ENCODE measurements around the gene NT5C3A.

Gene NT5C3A

GRCh38 chr7:33073243-33073642, 10.7 kb upstream of the NT5C3A start:
- no peak for DNase-seq

DNA sequence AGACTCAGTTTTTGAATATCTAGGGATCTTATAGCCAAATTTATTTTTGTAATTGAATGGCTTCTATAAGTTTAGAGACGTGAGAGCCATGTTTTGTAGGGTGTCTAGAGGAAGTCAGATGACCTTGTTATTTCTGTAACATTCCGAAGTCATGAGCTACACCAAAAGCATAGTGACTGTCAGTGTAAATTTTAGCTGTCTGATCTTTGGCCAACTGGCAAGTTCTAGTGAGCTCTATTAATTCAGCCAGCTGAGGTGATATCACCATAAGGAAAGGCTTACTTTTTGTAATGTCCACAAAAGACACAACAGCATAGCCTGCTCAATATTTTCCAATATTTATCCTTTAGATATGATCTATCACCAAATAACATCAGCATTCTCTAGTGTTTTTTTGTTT, 9.9 kb upstream of the NT5C3A start:
- no peak for DNase-seq

- no peak for DNase-seq
These were observed 8.3 kb upstream of the NT5C3A start for GRCh38 chr7:33070831-33071230.

DNA sequence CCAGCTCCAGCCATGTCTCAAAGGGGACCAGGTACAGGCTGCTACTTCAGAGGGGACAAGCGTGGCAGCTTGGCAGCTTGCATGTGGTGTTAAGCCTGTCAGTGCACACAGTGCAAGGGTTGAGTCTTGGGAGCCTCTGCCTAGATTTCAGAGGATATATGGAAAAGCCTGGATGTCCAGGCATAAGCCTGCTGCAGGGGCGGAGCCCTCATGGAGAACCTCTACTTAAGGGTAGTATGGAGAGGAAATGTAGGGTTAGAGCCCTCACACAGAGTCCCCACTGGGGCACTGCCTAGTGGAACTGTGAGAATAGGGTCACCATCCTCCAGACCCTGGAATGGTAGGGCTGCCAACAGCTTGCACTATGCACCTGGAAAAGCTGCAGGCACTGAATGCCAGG, 7.7 kb upstream of the NT5C3A start:
- no peak for DNase-seq

- DNase-seq, result no peak
These were observed 5.3 kb upstream of the NT5C3A start for GRCh38 chr7:33067921-33068320.

DNA sequence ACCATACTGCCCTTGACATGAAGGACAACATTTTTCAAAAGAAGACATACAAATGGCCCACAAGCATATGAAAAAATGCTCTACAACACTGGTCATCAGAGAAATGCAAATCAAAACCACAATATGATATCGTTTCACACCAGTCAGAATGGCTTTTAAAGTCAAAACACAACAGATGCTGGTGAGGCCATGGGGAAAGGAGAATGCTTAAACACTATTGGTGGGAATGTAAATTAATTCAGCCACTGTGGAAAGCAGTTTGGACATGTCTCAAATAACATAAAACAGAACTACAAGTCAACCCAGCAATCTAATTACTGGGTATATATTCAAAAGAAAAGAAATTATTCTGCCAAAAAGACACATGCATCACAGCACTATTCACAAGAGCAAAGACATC, 4.2 kb upstream of the NT5C3A start:
- DNase-seq, result no peak

GRCh38 chr7:33065981-33066380, 3.4 kb upstream of the NT5C3A start:
- DNase-seq, result no peak

GRCh38 chr7:33062782-33063443, 337 bp upstream of the NT5C3A start:
- DNase-seq, result peak; percentile 97

- no peak for DNase-seq
These were observed 1.2 kb downstream of the NT5C3A start for GRCh38 chr7:33061282-33061937.

- DNase-seq, result no peak
These were observed 2.9 kb downstream of the NT5C3A start for GRCh38 chr7:33059635-33060034.

GRCh38 chr7:33055158-33055557, 7.4 kb downstream of the NT5C3A start:
- no peak for DNase-seq

DNA sequence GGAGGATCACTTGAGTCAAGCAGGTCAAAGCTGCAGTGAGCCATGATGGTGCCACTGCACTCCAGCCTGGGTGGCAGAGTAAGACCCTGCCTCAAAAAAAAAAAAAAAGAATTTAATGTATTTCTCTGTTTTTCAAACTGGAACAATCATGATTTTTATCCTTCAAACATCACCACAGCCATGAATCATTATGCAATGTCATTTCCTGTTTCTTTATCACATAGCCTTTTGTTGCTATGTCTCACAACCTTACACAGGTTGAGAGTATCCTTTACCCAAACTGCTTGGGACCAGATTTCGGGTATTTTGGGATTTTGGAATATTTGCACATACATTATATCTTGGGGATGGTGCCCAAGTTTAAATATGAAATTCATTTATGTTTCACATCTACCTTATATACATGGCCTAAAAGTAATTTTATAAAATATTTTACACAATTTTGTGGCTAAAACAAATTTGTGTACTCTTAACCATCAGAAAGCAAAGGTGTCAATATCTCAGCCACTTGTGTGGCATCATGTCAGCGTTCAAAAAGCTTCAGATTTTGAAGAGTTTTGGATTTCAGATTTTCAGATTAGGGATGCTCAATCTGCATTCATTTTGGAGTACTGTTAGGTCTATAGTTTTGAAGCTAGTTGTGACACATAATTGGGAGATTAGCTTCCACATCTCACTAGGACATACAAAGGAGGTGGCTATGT, 8.2 kb downstream of the NT5C3A start:
- DNase-seq, result no peak

DNA sequence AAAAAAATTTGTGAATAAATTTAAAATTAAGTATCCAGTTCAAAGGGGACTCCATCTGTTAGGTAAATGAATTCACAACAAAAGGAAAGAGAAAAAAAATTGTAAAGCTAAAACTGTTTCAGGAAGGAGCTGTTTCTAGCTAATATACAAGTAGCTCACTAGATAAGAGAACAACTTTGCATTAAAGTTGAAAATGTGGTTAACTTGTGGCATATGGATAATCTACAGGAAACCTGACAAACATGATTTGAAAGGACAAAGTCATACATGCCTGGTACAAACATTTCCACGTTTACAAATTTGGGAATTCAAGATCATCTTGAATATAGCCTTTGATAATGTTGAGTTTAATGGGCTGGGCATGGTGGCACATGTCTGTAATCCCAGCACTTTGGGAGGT, 8.9 kb downstream of the NT5C3A start:
- DNase-seq, result no peak

- DNase-seq, result peak; percentile 54
These were observed 11.8 kb downstream of the NT5C3A start for GRCh38 chr7:33050535-33051318.

DNA sequence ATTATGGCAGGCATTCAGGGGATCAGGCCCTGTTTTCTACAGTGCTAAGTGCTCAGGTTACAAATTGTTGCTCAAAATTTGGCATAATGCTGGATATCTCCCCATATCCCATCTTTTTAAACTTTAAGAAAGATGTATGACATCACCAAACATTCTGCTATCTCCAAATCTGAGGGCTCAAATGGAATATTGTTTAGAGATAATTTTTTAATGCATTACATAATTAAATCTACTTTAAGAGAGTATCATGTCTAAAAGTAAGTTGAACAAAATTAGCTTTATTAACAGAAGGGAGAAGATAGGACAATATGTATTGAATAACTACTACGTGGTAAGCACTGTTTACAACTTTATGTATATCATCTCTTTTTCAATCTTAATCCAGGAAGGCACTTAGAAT, 13.9 kb downstream of the NT5C3A start:
- no peak for DNase-seq

DNA sequence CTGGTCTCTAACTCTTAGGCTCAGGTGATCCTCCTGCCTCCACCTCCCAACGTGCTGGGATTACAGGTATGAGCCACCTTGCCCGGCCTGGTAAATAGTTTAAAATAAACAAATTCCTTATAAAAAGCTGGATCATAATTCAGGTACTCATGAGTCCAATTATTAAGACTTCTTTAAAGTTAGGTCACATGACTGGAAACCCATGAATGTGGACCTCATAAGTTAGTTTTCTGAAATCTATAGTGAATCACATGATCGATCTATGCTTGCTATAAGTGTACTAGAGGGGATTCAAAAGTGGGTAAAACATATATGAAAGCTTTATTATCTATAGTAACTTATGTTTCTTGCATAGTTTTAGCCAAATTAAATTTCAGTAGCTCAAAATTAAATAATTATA, 14.3 kb downstream of the NT5C3A start:
- DNase-seq, result no peak

- DNase-seq, result no peak
These were observed 17.6 kb downstream of the NT5C3A start for GRCh38 chr7:33044986-33045385.

DNA sequence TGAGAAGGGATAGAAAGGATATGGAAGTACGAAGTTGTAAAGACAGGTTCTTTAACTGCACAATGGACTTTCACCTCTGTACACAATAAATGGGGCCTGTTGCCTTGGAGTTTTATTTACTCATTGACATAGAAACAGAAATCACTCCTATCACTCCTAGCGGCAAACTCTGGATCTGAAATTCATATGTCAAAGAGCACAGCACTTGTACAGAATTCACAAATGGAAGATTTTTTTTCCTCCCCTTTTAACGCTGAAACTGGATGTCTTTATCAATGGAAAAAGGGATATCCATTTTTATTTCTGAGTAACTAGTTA, 18.2 kb downstream of the NT5C3A start:
- no peak for DNase-seq

DNA sequence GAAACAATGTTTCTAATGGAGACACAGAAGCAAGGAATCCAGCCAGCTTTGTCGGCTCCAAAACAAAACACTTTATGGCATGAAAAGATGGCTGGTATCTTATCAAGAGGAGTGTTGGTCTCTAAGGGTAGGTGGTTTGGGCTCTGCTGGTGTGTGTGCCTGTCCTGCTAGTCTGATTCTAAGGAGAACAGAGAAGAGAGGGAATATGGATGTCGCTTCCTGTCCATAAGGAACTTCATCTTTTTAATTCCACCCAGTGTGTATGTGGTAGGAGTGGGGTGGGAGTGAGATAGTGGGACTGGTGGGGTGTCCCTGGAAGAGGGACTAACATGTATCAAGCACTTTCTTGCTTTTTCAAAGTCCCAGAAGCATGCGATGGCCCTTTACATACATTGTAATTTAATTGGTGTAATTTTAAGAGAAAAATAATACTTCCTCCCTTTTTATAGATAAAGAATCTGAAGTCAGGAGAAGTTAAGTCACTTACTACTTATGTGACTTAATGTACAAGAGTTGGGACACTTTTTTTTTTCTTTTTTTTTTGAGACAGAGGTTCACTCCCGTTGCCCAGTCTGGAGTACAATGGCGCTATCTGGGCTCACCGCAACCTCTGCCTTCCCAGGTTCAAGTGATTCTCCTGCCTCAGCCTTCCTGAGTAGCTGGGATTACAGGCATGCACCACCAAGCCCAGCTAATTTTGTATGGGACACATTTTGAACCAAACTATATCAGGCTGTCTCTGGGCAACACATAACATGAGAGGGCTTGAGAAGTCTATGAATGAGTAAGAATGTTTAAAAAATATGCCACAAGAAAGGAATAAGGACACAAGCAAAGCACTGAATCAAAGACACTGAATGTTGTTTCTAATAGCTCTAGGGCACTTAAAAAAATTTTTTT, 18.8 kb downstream of the NT5C3A start:
- no peak for DNase-seq

DNA sequence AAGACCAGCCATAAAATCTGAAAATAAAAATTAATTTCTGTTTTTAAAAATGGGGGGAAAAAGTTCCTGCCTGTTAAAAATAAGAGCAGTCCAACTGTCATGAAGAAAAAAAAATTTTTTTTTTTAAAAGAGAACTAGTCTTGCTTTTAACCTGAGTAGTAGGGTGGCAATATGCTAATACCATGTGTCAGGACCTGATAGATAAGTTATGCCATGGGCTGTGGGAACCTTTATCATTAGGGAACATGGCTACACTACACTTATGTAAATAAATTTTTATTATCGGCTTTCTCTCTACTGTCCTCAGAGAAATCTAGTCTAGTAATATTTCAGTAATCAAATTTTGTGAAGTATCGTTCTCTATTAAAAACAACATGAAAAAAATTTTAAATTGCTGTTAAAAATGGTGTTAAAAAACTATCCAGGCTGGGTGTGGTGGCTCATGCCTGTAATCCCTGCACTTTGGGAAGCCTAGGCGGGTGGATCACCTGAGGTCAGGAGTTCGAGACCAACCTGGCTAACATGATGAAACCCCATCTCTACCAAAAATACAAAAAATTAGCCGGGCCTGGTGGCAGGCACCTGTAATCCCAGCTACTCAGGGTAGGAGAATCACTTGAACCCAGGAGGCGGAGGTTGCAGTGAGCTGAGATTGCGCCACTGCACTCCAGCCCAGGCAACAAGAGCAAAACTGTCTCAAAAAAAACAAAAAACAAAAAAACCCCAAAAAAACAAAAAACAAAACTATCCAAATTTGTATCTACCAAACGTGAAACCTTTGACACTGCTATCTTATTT, 20.7 kb downstream of the NT5C3A start:
- DNase-seq, result no peak

- DNase-seq, result no peak
These were observed 21.6 kb downstream of the NT5C3A start for GRCh38 chr7:33040803-33041516.

Measured in NCI-H1105 treated with DMSO at 0.1 percent for 48 hours (cell line).